Measurements from ENCODE around the gene CETP. TPM values are rescaled to one million over a fixed set of nuclear protein-coding genes. Genes with fewer than 3 reads are reported as not detected.

Gene CETP
- polyA plus RNA-seq, 1 donor (not counting 4 experiments of a cell fraction or from before 2014, with no cell fraction given) = not detected

DNA sequence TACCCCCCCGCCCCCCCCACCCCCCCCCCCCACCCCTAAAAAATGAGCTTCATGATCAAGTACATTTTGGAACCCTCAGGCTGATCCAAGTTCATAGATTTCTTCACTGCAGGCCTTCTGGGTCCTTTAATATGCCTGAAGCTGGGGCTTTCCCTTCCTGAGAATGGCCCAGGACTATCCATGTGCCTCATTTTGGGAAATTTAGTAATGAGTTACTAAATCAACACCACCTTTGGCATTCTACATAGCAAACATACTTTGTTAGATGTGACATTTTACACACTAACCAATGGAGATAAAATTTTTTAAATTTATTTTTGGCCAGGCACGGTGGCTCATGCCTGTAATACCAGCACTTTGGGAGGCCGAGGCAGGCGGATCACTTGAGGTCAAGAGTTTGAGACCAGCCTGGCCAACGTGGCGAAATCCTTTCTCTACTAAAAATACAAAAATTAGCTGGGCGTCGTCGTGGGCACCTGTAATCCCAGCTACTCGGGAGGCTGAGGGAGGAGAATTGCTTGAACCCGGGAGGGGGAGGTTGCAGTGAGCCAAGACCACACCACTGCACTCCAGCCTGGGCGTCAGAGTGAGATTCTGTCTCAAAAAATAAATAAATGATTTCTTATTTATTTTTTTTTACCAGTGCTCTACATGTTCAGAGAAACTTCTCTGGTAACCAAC, 15.8 kb upstream of the CETP start:
- dilution Hi-C loops (cut with MboI; ENCODE audit: extremely low pct_ligation_motif_present, low sequenced_read_pairs) = no loop called here
- no peaks in the 10 kb centered on the region for H3K79me2 ChIP-seq (ENCODE audit: control insufficient read depth, insufficient read depth, low read length)
- no peak overlapping the region for H3K4me2 ChIP-seq (ENCODE audit: control insufficient read depth, extremely low read depth, insufficient read depth, low read depth, low read length)
- no peak overlapping the region for H3K4me3 ChIP-seq (ENCODE audit: control insufficient read depth in 2 of 3, extremely low read depth in 1 of 3, insufficient read depth in 2 of 3, low read depth in 1 of 3, low read length in 3 of 3)
- no peaks in the 10 kb centered on the region for H3K27me3 ChIP-seq (ENCODE audit: control insufficient read depth, extremely low read depth, insufficient read depth, low read length)
- FAIRE-seq = no peak
- H4K20me1 ChIP-seq (ENCODE audit: control insufficient read depth, extremely low read depth, insufficient read depth, low read length) = peaks cover 13% of the 10 kb centered on the region
- no peak overlapping the region for H2AFZ ChIP-seq (ENCODE audit: control insufficient read depth, low read length)
- no peak overlapping the region for H3K9ac ChIP-seq (ENCODE audit: control insufficient read depth, extremely low read depth, insufficient read depth, low read length)
- peaks cover 19 to 42% of the 10 kb centered on the region in 2 experiments for H3K36me3 ChIP-seq (ENCODE audit: control insufficient read depth in 2 of 2, extremely low read depth in 1 of 2, insufficient read depth in 2 of 2, low read length in 2 of 2)
- no peaks in the 10 kb centered on the region for H3K9me3 ChIP-seq (ENCODE audit: control insufficient read depth, low read depth, low read length)
- DNase-seq (ENCODE audit: low read depth, low spot score) = no peak
- no peak overlapping the region for H3K27ac ChIP-seq (ENCODE audit: control insufficient read depth, insufficient read depth, low read length)
- no peaks in the 10 kb centered on the region for H3K4me1 ChIP-seq (ENCODE audit: control insufficient read depth, extremely low read depth, insufficient read depth, low read length)
- TF ChIP-seq, protein P1, sequence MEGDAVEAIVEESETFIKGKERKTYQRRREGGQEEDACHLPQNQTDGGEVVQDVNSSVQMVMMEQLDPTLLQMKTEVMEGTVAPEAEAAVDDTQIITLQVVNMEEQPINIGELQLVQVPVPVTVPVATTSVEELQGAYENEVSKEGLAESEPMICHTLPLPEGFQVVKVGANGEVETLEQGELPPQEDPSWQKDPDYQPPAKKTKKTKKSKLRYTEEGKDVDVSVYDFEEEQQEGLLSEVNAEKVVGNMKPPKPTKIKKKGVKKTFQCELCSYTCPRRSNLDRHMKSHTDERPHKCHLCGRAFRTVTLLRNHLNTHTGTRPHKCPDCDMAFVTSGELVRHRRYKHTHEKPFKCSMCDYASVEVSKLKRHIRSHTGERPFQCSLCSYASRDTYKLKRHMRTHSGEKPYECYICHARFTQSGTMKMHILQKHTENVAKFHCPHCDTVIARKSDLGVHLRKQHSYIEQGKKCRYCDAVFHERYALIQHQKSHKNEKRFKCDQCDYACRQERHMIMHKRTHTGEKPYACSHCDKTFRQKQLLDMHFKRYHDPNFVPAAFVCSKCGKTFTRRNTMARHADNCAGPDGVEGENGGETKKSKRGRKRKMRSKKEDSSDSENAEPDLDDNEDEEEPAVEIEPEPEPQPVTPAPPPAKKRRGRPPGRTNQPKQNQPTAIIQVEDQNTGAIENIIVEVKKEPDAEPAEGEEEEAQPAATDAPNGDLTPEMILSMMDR (optimal IDR thresholded peaks at IDR 0.05 in 1 of 3, IDR thresholded peaks at IDR 0.05 in 1 of 3, conservative IDR thresholded peaks at IDR 0.05 in 1 of 3; ENCODE audit: extremely low read depth in 1 of 3, insufficient read depth in 2 of 3, low read length in 3 of 3) = no peak
- no peaks in the 10 kb centered on the region for H3K9me1 ChIP-seq (ENCODE audit: control insufficient read depth, extremely low read depth, insufficient read depth, low read length)

- Histone ChIP-seq H2AFZ (ENCODE audit: control insufficient read depth, low read length) (no peak overlapping the region), H4K20me1 (ENCODE audit: control insufficient read depth, extremely low read depth, insufficient read depth, low read length) (peaks cover 5% of the 10 kb centered on the region), H3K9me3 (ENCODE audit: control insufficient read depth, low read depth, low read length) (no peaks in the 10 kb centered on the region), H3K4me2 (ENCODE audit: control insufficient read depth, extremely low read depth, insufficient read depth, low read depth, low read length) (no peak overlapping the region), H3K9me1 (ENCODE audit: control insufficient read depth, extremely low read depth, insufficient read depth, low read length) (no peaks in the 10 kb centered on the region), H3K27me3 (ENCODE audit: control insufficient read depth, extremely low read depth, insufficient read depth, low read length) (no peaks in the 10 kb centered on the region), H3K36me3 (ENCODE audit: control insufficient read depth in 2 of 2, extremely low read depth in 1 of 2, insufficient read depth in 2 of 2, low read length in 2 of 2) (peaks cover 14 to 33% of the 10 kb centered on the region in 2 experiments), H3K4me3 (ENCODE audit: control insufficient read depth in 2 of 3, extremely low read depth in 1 of 3, insufficient read depth in 2 of 3, low read depth in 1 of 3, low read length in 3 of 3) (no peak overlapping the region), H3K4me1 (ENCODE audit: control insufficient read depth, extremely low read depth, insufficient read depth, low read length) (no peaks in the 10 kb centered on the region), H3K79me2 (ENCODE audit: control insufficient read depth, insufficient read depth, low read length) (no peaks in the 10 kb centered on the region), H3K27ac (ENCODE audit: control insufficient read depth, insufficient read depth, low read length) (no peak overlapping the region), H3K9ac (ENCODE audit: control insufficient read depth, extremely low read depth, insufficient read depth, low read length) (no peak overlapping the region)
- dilution Hi-C loops (cut with MboI; ENCODE audit: extremely low pct_ligation_motif_present, low sequenced_read_pairs) = no loop called here
- TF ChIP-seq, protein P1 (optimal IDR thresholded peaks at IDR 0.05 in 1 of 3, IDR thresholded peaks at IDR 0.05 in 1 of 3, conservative IDR thresholded peaks at IDR 0.05 in 1 of 3; ENCODE audit: extremely low read depth in 1 of 3, insufficient read depth in 2 of 3, low read length in 3 of 3) = no peak
- FAIRE-seq (no peak), DNase-seq (ENCODE audit: low read depth, low spot score) (no peak)
Observed at GRCh38 chr16:56946767-56947603, 14.8 kb upstream of the CETP start.
